ENCODE data around the gene MSX1.

MSX1 gene

GRCh38 chr4:4859325-4859798 is at the start of gene MSX1:
TSS of gene MSX1 (plus strand) at chr4:4859665. CDS start at chr4:4859900, 235 bp downstream.
- DNase-seq (ENCODE audit: low spot score) = peak; percentile 78
- ChIA-PET CTCF (no interaction called here), POLR2A (ENCODE audit: low non-redundant PET) (no interaction called here)

GRCh38 chr4:4810092-4810774 is 49.2 kb upstream of the MSX1 start:
- DNase-seq (ENCODE audit: low spot score) = no peak
- no peak for TF ChIP-seq CTCF (conservative IDR thresholded peaks at IDR 0.05; ENCODE audit: low read depth)
- ChIA-PET CTCF (no interaction called here), POLR2A (ENCODE audit: low non-redundant PET) (no interaction called here)
- no peak overlapping the region for H3K27ac ChIP-seq

More at GRCh38 chr4:4859325-4859798, at the start of gene MSX1:
- no peak for TF ChIP-seq CTCF (conservative IDR thresholded peaks at IDR 0.05; ENCODE audit: low read depth)
- H3K27ac ChIP-seq = no peak within 1 kb of the TSS

GRCh38 chr4:4810778-4811177 is 48.7 kb upstream of the MSX1 start:
- ChIA-PET POLR2A (ENCODE audit: low non-redundant PET) (no interaction called here), CTCF (no interaction called here)
- no peak for TF ChIP-seq CTCF (conservative IDR thresholded peaks at IDR 0.05; ENCODE audit: low read depth)
- no peak for DNase-seq (ENCODE audit: low spot score)
- no peak overlapping the region for H3K27ac ChIP-seq

- DNase-seq (ENCODE audit: low spot score) = no peak
- ChIA-PET POLR2A (ENCODE audit: low non-redundant PET) (no interaction called here), CTCF (no interaction called here)
- no peak overlapping the region for H3K27ac ChIP-seq
- no peak for TF ChIP-seq CTCF (conservative IDR thresholded peaks at IDR 0.05; ENCODE audit: low read depth)
Measured at GRCh38 chr4:4812145-4812794, 47.2 kb upstream of the MSX1 start.

- CTCF ChIA-PET = no interaction called here
- H3K27ac ChIP-seq = no peak overlapping the region
- TF ChIP-seq CTCF (conservative IDR thresholded peaks at IDR 0.05; ENCODE audit: low read depth) = no peak
- DNase-seq (ENCODE audit: low spot score) = no peak
- POLR2A ChIA-PET (ENCODE audit: low non-redundant PET) = no interaction called here
Measured at GRCh38 chr4:4818415-4819212, 40.9 kb upstream of the MSX1 start.

- no peak for DNase-seq (ENCODE audit: low spot score)
- no peak overlapping the region for H3K27ac ChIP-seq
- ChIA-PET CTCF (no interaction called here), POLR2A (ENCODE audit: low non-redundant PET) (no interaction called here)
- TF ChIP-seq CTCF (conservative IDR thresholded peaks at IDR 0.05; ENCODE audit: low read depth) = no peak
Measured at GRCh38 chr4:4819213-4819606, 40.3 kb upstream of the MSX1 start.

Measured in RWPE1 (cell line).